Measurements from ENCODE around the gene MANSC1.

MANSC1 gene

DNA sequence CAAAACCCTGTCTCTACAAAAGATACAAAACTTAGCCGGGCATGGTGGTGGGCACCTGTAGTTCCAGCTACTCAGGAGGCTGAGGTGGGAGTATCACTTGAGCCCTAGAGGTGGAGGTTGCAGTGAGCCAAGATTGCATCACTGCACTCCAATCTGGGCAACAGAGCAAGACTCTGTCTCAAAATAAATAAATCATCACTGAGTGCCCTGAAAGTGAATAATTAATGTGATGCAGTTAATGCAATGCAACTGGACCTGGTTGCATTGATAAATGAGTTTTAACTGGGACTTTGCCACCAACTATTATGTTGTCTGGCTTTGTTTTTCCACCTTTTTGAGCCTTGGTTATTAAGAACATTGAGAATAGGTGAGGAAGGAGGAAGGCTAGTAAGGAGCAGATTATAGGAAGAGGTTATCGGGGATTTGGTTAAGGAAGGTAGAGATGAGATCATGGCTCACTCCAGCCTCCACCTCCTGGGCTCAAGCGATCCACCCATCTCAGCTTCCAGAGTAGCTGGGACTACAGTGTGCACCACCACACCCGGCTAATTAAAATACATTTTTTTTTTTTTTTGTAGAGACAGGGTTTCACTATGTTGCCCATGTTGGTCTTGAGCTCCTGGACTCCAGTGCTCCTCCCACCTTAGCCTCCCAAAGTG lies 14.9 kb upstream of the MANSC1 start:
- DNase-seq (ENCODE audit: low read depth in 1 of 2, low spot score in 1 of 2), result no peak
- Histone ChIP-seq H3K27ac (replicated peaks) (no peak overlapping the region), H3K4me3 (replicated peaks; ENCODE audit: insufficient read depth, low read length) (no peak overlapping the region), H3K27me3 (ENCODE audit: insufficient read depth, poor library complexity, severe bottlenecking) (no peaks in the 10 kb centered on the region)
- TF ChIP-seq GABPA (IDR thresholded peaks at IDR 0.05; ENCODE audit: low read depth) (no peak), POLR2AphosphoS5 (IDR thresholded peaks at IDR 0.05; ENCODE audit: low read depth) (no peak), SPI1 (IDR thresholded peaks at IDR 0.05; ENCODE audit: borderline replicate concordance, low read depth) (no peak)
- TF ChIP-seq, protein P1, sequence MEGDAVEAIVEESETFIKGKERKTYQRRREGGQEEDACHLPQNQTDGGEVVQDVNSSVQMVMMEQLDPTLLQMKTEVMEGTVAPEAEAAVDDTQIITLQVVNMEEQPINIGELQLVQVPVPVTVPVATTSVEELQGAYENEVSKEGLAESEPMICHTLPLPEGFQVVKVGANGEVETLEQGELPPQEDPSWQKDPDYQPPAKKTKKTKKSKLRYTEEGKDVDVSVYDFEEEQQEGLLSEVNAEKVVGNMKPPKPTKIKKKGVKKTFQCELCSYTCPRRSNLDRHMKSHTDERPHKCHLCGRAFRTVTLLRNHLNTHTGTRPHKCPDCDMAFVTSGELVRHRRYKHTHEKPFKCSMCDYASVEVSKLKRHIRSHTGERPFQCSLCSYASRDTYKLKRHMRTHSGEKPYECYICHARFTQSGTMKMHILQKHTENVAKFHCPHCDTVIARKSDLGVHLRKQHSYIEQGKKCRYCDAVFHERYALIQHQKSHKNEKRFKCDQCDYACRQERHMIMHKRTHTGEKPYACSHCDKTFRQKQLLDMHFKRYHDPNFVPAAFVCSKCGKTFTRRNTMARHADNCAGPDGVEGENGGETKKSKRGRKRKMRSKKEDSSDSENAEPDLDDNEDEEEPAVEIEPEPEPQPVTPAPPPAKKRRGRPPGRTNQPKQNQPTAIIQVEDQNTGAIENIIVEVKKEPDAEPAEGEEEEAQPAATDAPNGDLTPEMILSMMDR (IDR thresholded peaks at IDR 0.05; ENCODE audit: insufficient read depth, low read length), result no peak
- TF ChIP-seq, protein P2, sequence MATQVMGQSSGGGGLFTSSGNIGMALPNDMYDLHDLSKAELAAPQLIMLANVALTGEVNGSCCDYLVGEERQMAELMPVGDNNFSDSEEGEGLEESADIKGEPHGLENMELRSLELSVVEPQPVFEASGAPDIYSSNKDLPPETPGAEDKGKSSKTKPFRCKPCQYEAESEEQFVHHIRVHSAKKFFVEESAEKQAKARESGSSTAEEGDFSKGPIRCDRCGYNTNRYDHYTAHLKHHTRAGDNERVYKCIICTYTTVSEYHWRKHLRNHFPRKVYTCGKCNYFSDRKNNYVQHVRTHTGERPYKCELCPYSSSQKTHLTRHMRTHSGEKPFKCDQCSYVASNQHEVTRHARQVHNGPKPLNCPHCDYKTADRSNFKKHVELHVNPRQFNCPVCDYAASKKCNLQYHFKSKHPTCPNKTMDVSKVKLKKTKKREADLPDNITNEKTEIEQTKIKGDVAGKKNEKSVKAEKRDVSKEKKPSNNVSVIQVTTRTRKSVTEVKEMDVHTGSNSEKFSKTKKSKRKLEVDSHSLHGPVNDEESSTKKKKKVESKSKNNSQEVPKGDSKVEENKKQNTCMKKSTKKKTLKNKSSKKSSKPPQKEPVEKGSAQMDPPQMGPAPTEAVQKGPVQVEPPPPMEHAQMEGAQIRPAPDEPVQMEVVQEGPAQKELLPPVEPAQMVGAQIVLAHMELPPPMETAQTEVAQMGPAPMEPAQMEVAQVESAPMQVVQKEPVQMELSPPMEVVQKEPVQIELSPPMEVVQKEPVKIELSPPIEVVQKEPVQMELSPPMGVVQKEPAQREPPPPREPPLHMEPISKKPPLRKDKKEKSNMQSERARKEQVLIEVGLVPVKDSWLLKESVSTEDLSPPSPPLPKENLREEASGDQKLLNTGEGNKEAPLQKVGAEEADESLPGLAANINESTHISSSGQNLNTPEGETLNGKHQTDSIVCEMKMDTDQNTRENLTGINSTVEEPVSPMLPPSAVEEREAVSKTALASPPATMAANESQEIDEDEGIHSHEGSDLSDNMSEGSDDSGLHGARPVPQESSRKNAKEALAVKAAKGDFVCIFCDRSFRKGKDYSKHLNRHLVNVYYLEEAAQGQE (IDR thresholded peaks at IDR 0.05; ENCODE audit: insufficient replicate concordance, low read depth), result no peak

DNA sequence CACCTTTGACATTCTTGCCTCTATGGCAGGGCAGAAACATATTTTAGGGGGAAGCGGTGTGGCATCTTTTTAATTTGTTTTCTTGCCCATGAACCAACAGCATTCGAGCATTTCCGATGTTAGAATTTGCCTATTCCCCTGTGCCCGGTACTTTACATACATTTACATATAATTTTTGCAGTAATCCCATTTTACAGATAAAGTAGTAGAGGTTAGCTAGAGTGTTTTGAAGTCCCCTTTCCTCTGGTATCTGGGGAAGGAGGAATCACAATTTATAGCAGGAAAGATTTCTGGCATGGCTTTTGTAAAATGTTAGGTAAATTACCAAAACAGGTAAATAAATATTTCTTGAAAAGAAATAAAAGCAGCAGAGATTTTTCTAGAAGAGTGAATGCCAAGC lies 8.5 kb upstream of the MANSC1 start:
- no peaks in the 10 kb centered on the region for H3K27me3 ChIP-seq (ENCODE audit: insufficient read depth, poor library complexity, severe bottlenecking)
- no peak for DNase-seq (ENCODE audit: low read depth in 1 of 2, low spot score in 1 of 2)
- H3K4me3 ChIP-seq (replicated peaks; ENCODE audit: insufficient read depth, low read length), result peak overlapping the region; percentile 62
- peak overlapping the region; percentile 98 for H3K27ac ChIP-seq (replicated peaks)
- TF ChIP-seq SPI1 (IDR thresholded peaks at IDR 0.05; ENCODE audit: borderline replicate concordance, low read depth), result no peak

DNA sequence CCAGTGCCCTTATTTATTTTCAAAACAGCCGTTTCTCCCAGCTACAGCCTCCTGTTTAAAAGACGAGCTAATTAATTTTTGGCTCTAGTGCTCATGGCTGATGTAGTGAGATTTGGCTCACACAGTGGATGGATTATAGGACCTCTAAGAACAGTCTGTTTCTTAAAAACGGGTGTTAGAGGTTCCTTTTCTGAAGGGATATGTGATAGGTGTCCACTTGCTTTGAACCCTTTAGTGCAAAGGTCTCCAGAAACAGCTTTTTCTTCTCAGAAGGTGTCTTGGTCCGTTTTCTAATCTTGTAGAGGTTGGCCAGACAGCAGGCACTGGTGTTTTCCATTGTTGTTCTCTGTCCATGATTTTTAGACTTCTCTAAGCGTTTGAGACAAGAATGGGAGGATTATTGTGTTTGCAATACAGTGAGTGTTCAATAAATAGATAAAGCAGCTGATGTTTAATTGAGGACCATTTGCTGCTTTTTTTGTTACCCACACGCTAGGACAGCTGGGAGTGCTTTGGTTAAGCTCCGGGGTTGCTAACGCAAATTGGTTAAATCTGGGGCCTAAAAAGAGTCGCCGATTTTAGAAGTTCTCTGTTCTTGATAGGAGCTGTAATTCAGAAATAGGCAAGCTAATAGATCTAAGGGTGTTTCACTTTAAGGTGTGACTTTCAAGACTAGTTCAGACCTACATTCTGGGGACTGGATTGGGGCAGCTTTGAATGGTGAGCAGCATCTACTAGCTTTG lies 7.8 kb upstream of the MANSC1 start:
- no peaks in the 10 kb centered on the region for H3K27me3 ChIP-seq (ENCODE audit: insufficient read depth, poor library complexity, severe bottlenecking)
- H3K27ac ChIP-seq (replicated peaks), result peak overlapping the region; percentile 98
- H3K4me3 ChIP-seq (replicated peaks; ENCODE audit: insufficient read depth, low read length), result peak overlapping the region; percentile 62
- no peak for TF ChIP-seq SPI1 (IDR thresholded peaks at IDR 0.05; ENCODE audit: borderline replicate concordance, low read depth)
- no peak for TF ChIP-seq GABPA (IDR thresholded peaks at IDR 0.05; ENCODE audit: low read depth)
- TF ChIP-seq, protein P2 (IDR thresholded peaks at IDR 0.05; ENCODE audit: insufficient replicate concordance, low read depth), result no peak
- no peak for TF ChIP-seq POLR2AphosphoS5 (IDR thresholded peaks at IDR 0.05; ENCODE audit: low read depth)
- peak in 1 of 2 experiments; percentile 18 for DNase-seq (ENCODE audit: low read depth in 1 of 2, low spot score in 1 of 2)

DNA sequence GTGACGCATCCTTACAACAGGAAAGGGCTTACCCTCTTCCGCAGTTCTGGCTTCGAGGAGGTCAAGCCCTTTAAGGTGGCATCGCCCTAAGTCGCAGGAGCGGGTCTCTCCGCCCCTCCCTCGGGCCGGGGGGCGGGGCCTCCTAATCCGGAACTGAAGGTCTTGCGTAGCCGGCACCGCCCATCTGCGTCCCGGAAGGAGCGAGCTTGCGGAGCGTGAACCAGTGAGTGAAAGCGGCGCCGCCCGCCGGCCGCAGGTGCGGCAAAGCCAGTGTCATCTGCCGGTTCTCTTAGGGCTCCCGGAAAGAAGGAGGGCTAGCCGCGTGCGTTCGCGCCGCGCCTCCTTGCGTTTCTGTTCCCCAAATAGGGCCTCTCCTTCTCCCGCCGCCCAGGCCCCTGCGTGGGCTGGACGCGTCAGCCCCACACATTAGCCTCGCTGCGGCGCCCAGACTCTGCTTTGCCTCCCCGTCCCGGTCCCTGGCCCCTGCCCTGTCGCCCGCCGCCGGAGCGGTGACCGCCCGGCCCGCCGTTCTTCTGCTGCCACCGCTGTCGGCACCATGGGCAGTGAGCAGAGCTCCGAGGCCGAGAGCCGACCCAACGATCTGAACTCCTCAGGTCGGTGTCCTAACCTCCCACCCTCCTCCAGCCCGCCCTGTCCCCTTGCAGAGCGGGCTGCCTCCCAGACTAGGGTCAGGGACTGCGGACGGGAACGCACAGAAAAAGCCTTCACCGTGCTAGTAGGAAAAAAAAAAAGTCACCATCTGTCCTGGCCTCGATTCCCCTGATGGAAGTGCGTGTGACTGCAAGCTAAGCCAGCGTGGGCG lies 7.1 kb upstream of the MANSC1 start, which contains the start of gene BORCS5:
TSS of gene BORCS5 (plus strand) at position 183 of the 823 bp plus-strand sequence. CDS start at position 557, 374 bp downstream.
- peak; percentile 96 to 98 for DNase-seq (ENCODE audit: low read depth in 1 of 2, low spot score in 1 of 2)
- TF ChIP-seq POLR2AphosphoS5 (IDR thresholded peaks at IDR 0.05; ENCODE audit: low read depth) (peak; percentile 95), SPI1 (IDR thresholded peaks at IDR 0.05; ENCODE audit: borderline replicate concordance, low read depth) (peak; percentile 31; the same call in 1 of the 2 replicates), GABPA (IDR thresholded peaks at IDR 0.05; ENCODE audit: low read depth) (peak; percentile 27; the same call in 1 of the 2 replicates)
- TF ChIP-seq, protein P2 (IDR thresholded peaks at IDR 0.05; ENCODE audit: insufficient replicate concordance, low read depth), result peak; percentile 53
- TF ChIP-seq, protein P1 (IDR thresholded peaks at IDR 0.05; ENCODE audit: insufficient read depth, low read length), result no peak
- Histone ChIP-seq H3K27me3 (ENCODE audit: insufficient read depth, poor library complexity, severe bottlenecking) (no peaks in the 10 kb centered on the region), H3K27ac (replicated peaks) (peak within 1 kb of the TSS; percentile 98), H3K4me3 (replicated peaks; ENCODE audit: insufficient read depth, low read length) (peak within 1 kb of the TSS; percentile 62)
